GM19238 (cell line): ENCODE data around the gene UVSSA.
"Not testable (repeated sequence)": the region's sequence is repeated elsewhere in the genome, so short reads cannot be mapped to it uniquely, and the experiment has no call there.

Experiments used
- DNase-seq: peaks from one replicate; pipeline ENCODE4 v3.0.0; 2011; ENCODE audit warnings: low spot score; ENCODE audit not compliant: insufficient read length

Gene UVSSA

DNA sequence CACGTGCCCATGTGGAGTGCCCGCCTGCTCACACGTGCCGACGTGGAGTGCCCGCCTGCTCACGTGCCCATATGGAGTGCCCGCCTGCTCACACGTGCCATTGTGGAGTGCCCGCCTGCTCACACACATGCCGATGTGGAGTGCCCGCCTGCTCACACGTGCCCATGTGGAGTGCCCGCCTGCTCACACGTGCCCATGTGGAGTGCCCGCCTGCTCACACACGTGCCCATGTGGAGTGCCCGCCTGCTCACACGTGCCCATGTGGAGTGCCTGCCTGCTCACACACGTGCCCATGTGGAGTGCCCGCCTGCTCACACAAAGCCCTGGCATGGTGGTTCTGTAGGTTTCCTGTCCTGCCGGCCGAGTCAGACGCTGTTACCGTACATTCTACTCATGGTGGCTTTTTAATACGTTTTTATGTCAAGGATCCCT is 48.4 kb downstream of the UVSSA start:
- not testable (repeated sequence) for DNase-seq

DNA sequence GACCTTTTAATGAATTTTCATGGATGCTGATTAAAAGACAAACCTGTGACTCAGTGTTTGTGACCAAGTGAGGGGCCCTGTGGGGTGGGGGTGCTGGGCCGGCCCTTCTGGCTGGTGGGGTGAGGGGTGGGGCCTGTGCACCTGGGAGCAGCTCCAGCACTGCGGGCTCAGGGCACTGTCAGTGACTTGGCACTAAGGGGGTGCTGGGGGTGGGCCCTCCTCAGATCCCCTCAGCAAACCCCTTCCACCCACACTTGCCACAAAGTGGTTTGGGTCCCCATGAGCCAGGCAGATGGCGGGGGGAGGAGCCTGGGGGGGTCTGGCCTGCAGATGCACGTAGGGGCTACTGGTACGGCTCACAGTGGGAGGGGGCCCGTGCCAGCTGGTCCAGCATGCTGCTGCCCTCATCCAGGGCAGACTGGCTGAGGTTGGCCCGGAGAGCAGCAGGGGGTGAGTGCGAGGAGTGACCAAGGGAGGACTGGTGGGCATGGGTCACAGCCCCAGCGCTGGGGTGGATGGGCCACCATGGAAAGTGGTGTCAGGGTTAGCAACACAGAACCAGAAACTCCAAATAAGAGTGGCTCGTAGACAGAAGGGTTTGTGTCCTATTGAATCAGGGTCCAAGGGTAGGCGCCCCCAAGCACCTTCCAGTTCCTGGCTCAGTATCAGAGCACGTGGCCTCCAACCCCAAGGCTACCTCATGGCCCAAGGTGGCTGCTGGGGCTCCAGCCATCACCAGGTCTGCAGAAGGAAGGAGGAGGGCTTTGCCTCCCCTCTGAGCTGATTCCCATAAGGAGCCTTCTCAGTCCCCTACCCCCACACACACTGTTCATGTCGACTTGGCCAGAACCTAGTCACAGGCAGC is 49.2 kb downstream of the UVSSA start:
- no peak for DNase-seq

DNA sequence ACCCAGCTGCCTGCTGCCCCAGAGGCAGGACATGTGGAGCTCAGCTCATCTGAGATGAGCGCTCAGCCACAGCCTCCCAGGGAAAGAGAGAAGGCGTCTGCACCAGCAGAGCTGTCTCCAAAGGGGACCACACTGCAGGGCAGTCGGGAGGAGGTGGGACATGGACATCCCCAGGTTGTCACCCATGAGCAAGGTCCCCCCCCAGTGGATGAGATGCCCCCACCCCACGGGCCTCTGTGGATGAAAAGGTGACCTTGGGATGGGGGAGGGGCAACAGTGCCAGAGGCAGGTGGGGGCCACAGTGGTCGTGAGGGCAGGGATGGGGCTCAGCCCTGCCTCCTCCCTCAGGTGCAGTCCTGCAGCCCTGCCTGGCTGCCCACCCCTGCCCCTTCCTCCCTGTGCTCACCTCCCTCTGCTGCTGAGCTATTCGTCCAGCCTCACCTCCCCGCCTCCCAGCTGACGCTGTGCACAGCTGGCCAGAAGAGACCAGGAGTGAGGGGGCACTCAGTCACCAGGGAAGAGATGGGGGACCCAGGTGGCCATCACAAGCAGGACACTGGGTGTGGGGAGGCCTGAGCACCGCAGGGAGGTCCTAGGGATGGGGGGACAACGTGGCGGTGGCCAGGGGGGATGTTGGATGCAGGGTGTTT is 49.9 kb downstream of the UVSSA start:
- DNase-seq: no peak

DNA sequence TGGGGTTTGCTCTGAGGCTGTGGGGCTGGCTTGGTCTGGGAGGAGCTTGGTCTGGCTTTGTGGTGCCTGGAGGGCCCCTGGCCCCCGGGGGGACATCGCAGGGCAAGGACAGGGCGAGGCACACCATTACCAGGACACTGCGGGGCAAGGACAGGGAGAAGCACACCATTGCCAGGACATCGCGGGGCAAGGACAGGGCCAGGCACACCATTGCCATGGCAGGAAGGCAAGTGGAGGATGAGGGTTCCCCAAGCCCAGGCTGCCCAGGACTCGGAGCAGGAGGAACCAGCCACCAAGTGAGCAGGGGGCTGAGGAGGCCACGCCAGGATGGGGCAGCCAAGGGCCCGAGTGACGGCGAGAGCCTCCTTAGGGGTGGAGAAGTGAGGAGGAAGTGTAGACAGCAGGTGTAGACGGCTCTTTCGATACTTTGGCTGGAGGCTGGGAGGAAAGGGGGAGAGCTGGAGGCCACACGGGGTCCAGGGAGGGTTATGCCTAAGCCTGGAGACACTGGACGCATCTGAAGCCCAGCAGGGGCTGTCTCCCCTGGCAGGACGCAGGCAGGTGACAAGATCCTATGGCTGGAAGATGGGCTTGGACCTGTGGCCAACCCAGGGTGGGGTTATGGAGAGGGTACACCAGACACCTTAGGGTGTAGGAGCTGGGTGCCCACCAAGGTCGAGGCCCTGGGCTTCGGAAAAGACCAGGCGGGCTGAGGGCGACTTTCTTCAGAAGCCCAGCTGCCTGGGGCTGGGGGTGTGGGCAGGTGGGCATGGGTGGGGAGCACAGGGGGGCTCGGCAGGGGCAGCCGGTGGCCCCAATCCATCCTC is 51.9 kb downstream of the UVSSA start:
- no peak for DNase-seq

DNA sequence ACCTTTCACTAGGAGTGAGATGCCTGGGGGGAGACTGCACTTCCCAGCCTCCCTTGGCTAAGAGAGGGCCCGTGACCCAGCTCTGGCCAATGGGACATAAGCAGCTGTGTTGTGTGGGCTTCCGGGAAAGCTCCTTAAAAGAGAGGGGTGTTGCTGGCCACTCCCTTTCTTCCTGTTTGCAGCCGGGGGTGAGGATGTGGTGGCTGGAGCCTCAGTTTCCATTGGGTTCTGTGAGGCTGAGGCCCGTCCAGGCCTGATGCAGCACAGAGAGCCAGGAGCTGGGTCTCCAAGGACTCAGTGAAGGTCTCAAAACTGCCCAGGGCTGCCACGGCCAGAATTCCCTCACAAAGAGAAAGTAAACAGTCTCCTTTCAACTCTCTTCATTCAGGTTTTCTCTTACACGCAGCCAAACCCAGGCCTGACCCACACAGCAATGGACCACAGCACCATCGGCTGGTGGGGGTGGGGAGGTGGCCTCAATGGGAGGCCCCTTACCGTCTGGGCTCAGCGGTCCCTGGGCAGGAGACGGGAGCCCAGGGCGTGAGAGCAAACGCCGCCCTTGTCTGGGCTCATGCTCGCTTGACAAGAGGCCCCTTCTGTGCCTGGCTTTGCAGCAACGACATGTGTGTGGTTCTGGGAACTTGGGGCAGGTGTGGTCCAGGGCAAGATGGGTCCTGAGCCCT is 52.6 kb downstream of the UVSSA start:
- no peak for DNase-seq

DNA sequence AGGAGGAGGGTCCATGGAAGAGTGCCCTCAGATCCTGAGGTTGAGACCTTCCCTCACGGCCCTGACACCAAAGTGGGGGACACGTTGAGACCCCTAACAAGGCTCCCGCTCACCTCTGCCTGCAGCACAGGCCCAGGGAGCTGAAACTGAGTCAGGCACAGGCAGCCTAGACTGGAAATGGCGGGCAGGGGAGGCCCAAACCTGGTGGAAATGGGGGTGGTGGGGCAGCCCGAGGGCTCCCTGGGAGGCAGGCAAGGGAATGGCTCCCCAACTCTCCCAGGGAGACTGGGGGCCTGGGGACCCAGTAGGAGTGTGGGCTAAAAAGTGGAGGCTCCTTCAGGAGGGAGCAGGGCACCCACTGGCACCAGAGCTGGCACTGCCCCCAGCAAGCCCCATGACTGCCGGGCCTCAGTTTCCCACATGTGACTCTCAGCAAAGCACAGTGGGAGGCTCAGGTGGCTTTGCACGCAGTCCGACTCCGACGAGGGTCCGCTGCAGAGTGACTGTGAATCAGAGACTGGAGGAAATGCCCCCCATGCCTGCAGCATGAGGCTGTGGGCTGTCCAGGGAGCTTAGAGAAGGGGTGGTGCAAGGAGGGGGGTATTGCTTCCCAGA is 53.3 kb downstream of the UVSSA start:
- no peak for DNase-seq

DNA sequence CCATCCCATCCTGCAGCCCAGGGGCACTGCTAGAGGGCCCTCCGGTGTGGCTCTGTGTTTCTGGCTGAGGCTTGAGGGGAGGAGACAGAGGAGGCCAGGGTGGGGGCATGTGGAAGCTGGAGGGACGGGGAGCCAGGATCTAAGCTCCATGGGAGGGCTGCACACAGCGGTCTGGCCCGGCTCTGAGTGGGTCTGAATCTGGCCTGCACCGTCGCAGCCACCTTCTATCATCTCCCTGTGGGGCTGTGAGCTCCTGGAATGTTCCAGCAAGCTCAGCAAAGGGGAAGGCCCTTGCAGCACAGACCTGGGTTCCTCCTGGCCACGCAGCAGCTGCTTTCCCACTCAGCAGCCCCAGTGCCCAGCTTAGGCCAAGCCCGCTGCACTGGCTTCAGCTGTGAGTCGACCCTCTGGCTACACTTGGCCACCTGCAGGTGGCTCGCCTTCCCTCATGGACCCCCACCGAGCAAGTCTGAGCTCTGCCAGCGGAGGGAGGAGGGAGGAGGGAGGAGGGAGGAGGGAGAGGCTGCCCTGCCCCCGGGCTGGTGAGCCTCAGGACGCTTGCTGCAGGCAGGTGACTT is 53.9 kb downstream of the UVSSA start:
- no peak for DNase-seq

DNA sequence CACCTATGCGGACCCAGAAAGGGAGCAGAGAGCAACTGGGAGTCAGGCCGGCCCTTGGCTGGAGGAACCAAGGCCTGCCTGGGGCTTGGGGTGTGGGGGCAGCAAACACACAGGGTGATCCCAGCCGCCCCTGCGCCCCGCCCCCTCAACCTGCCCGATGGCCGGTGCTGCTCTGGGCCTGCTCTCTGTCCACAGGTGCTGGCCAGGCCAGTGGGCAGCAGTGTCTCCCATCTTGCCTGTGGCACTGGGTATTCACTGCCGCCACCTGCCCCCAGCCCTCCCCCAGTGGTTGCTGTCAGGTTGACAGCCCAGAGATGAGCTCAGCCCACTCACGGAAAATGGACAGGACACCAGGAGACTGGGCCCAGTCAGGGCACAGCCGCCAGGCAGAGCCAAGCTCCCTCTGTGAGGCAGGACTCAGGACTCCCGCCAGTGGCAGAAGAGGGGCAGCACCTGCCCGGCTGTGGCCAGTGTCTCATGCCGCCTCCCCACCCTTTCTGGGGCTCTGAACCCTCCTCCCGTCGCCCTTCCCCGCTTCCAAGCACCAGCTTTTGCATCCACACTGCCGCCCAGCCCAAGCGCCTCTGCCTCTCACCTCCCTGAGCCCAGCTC is 54.5 kb downstream of the UVSSA start:
- no peak for DNase-seq

DNA sequence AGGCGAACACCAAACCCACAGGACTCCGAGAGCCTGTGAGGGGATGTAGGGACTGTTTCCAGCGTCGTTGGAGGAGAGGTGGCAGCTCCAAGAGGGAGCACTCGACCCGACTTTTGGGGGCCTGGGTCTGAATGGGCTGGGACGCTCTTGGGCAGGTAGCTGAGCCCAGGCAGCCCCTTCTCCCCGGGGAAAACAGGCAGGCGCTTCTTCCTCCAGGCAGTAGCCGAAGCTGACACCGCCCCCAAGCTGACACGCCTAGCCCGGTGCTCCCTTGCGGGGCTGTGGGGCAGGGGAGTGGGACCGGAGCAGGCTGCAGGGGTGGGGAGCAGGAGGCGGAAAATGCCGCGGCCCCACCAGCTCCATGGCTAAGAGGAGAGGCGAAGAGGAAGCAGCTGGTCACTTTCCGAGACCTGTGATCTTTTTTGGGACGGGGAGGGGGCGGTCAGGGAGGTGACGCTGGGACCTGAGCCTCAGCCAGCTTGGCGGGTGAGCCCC is 55.1 kb downstream of the UVSSA start:
- no peak for DNase-seq

DNA sequence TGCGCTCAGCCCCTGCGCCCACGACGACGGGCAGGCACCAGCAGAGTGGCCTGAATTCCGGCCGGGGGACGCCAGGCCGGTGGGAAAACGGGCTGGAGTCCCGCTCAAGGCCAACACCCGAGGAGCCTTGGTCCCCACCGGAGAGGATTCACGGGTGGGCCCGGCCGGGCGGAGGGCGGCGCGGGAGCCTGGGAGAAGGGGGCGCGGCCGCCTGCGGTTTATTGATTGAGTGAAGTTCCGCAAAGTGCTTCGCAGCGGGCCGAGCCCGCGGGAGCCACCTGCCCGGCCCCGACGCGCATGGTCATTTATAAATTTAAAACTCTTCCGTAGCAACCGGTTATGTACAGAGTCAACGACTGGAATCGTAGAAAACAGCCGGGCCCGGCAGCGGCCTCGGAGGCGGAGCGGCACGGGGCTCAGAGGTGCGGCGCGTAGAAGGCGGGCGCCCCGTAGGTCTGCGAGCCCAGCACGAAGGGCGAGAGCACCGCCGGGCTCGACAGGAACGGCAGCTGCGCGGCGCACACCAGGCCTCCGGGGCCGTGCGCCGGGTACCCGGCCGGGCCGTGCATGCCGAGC is 55.6 kb downstream of the UVSSA start:
- DNase-seq: no peak

DNA sequence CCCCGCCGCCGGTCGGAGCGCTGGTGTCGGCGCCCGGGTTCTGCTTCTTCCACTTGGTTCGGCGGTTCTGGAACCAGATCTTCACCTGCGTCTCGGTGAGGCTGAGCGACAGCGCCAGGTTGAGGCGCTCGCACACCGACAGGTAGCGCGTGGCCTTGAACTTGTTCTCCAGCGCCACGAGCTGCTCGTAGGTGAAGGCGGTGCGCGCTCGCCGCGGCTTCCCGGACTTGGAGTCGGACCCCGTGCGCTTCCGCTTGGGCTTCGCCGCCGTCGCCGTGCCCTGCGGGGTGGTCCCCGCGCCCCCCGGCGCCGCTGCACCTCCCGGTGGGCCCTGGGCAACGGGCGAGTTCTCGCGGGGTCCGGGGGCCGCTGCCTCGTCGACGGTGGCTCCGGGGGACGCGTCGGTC is 56.2 kb downstream of the UVSSA start:
- no peak for DNase-seq

DNA sequence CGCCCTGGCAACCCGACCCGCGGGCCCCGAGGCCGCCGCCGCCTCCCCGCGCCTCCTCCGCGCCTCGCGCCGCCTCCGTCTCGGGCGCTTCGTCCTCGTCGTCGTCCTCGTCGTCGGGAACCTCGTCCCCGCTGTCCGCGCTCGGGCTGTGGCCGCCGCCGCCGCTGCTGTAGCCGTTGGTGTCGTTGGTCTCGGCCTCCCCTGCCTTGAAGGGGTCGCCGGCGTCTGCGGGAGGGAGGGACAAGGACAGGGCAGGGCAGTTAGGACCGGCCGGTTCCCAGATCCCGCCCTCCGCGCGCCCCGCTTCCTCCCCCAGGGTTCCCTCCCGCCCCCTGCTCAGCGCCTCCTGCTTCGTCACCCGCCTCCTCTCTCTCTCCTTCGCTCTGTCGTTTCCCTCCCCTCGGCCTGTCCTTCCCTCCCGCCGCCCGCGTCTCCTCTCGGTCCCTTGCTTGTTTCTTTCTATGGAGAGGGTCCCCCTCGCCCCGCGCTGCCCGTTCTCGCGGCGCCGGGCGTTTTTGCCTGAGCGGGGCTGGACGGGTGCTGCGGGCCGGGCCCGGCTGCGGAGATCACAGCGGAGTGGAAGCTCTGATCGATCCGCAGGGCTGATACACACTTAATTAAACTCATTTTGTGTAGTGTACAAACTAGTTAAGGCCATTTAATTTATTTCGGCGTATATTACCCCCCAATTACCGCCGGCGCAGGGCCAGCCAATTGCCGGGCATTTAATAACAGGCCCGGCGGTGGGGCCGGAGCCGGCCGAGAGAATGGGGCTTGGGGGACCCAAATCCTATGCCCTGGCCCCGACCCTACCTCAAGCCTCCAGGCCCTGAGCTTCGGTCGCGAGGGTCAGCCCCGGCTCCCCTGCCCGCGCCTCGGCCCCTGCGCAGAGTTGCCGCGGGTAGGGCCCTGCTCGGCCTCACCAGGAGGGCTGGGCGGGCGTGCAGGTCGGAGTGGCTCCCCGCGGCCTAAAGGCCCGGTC is 56.9 kb downstream of the UVSSA start:
- no peak for DNase-seq

DNA sequence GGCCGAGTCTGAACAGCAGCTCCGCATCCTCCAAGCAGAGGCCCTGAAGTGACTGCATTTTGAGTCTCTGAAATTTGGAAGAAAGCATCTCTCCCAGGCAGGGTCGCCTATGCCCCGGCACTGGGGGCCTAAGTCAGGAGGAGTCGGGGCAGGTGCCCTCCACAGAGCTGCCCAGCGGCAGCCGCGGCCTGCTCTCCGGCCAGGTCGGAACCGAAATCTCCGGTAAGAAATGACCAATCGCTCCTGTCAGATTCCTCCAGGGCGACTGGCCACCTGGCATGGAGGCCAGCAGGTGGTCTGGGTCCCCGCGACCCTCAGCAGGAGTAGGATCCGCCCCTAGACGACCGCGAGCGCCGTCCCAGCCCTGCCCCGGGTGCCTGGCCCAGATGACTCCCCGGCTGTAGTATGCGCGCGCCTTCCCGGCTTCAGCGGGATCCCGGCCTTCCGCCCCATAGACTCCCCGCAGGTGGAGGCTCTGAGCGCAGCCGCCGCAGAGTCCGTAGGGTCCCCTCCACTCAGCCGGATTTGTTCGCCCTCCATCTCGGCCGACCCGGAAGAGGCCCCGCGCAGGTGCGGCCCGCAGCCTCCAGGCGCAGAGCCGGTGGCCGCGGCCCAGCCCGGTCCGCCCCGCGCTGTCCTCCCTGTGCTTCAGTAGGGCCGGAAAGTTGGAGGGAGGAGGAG is 57.7 kb downstream of the UVSSA start:
- no peak for DNase-seq

DNA sequence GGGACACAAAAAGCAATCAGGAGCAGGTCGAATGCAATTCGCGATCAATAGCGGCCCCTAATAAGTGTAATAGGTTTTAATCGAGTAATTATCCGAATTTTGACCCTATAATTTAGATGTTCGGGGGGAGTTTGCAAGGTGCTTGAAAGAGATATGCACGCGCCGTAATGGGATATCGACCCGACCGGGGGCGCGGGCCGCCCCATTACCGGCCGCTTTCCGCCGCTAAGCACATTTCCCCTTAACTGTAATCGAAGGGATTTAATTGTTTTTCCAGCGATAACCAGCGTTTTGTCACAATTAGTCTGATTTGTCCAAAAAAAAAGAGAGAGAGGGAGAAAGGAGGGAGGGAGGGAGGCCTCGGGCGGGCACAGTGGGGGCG is 58.2 kb downstream of the UVSSA start:
- no peak for DNase-seq

DNA sequence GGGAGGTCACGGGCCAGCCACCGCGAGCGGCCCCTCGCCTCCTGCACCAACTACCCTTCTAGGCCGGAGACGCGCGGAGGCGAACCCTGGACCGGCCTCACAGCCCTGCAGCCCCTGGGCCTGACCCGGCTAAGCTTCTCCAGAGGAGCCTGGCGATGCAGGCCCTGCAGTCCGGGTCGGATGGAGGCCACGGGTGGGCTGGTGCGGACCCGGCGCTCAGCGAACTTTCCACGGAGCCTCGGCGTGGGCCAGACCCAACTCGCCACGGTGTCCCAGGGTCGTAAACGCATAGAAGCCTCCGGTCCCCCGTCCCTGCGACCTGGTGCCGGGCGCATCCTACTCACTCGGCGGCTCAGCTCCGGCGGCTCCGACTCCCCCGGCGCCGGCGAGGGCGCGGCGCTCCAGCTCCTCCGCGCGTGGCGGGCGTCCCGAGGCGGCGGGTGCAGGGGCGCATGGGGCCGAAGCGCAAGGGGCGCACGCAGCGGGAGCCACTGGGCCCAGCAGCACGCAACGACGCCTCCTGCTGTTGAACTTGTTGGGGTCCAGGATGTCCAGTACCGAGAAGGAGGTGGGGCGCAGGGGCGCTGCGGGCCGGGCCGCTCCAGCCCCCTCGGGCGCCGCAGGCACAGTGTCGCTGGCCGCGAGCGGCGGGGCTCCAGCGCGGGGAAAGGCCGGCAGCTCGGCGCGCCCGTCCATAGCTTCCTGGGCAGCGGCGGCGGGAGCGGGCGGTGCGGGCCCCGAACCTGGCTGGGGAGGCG is 58.8 kb downstream of the UVSSA start:
- no peak for DNase-seq

DNA sequence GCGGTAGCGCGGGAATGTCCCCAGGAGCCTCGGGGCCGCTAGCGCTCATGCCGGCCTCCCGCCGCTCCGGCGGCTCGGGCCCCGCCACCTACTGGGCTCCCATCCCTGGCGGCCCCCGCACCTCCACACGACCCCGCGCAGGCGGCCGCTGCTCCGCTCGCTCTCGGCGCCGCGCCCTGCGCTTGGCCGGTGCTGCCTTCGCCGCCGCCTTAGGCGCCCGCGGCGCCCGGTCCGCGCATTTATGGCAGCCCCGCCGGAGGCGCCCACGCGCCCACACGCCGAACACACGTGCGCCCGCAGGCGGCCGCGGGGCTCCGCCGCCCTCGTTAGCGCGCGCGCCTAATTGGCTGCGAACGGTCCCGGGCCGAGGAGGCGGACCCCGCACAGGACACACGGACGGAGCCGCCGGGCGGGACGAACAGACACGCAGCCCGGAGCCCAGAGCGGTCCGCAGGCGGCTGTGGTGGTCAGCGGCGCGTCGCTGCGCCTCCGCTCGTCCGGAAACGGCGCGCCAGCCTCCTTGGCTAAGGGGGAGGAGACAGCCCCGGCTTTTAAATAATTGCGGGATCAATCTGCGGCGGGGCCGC is 59.5 kb downstream of the UVSSA start, which contains the start of gene NKX1-1:
Gene NKX1-1, minus strand, starts transcription at position 49 of the 587 bp plus-strand sequence. Its CDS starts 0 bp downstream, at position 49.
- no peak for DNase-seq
